Measurements from ENCODE around the gene FAM78A.
"Not testable (repeated sequence)": the region's sequence is repeated elsewhere in the genome, so short reads cannot be mapped to it uniquely, and the experiment has no call there.

Gene FAM78A

DNA sequence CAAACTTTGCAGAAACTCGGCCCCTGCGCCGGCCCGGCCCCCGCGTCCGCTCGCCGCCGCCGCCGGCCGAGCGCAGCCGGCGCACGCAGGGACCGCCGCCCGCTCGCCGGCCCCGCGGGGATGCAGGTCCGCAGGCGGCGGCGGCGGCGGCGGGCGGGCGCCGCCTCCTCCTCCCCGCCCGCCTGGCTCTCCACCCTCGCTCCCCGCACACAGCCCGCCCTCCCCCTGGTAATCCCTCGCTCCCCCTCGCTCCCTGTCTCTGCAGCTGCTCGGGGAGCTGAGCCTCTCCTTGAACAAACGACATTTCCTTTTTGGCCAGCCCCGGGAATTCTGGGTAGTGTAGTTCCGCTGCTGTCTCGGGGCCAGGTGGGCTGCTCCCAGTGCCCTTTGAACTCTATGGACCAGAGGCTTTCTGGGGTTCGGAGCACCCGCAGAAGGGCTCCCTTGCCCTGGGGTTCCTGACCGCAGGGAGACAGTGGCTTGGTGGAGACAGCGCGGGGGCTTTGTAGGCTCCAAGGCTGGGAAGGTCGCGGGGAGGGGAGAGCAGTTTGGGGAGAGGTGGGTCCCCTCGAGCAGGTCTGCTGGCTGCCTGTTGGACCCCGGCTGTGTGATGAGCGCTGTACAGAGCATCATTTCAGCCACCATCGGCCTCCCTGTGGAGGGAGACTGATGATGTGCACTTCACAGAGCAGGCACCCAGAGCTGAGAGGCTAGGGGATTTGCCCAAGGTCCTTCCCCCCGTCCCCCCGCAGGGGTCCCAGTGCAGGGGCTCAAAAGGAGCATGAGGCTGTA is 1.8 kb upstream of the FAM78A start:
- Mint-ChIP-seq H3K4me3 (peak overlapping the region; percentile 88), H3K27ac (peak overlapping the region; percentile 68), H3K4me1 (peaks cover 22% of the 10 kb centered on the region), H3K9me3 (no peaks in the 10 kb centered on the region), H3K36me3 (no peaks in the 10 kb centered on the region), H3K27me3 (no peaks in the 10 kb centered on the region)

DNA sequence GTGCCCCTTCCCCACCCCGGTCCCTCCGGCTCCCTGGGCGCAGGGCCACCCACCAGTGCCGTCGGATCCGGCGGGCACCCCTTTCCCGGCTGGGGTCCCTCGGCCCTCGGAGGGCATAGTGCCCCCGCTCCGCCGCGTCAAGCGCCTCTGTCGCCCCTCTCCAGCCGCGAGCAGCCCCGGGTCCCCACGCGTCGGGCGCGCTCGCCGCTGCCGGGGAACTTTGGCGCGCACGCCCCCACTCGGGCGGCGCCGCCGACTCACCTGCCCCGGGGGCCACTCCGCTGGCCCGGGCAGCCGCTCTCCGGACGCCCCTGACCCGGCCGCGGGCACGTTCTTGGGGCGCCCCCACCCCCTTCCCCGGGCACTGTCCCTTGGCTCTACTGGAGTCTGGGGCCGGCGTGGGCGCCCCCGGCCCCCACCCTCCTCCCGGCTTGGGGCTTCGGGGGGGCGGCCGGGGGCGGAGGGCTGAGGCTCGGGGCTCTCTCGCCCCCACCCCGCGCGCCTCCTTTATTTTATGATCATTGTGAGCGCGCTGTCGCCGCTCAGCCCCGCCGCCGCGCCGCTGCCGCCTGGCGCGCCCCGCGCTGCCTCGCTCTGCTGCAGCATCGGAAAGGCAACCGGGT is 1.1 kb upstream of the FAM78A start:
- Mint-ChIP-seq H3K9me3 (no peaks in the 10 kb centered on the region), H3K4me1 (peaks cover 28% of the 10 kb centered on the region), H3K4me3 (no peak overlapping the region), H3K36me3 (no peaks in the 10 kb centered on the region), H3K27ac (no peak overlapping the region), H3K27me3 (no peaks in the 10 kb centered on the region)

DNA sequence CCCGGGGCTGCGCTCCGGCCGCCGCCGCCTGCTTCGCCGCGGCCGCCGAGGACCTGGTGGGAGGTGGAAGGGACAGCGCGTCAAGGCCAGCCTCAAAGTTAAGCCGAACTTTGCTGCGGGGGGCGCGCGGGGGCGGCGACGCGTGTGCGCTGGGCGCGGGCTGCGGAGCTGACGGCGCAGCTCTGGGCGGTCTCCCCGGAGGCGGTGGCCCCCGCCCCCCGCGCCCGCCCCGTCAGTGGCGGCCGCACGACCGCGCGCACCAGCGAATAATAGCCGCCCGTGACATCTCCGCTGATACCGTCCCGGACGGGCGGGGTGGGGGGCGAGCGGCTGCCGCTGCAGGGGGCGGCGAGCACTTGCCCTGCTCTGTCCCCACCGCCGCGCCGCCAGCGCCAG is 579 bp upstream of the FAM78A start:
- Mint-ChIP-seq H3K9me3 (no peaks in the 10 kb centered on the region), H3K27ac (no peak overlapping the region), H3K27me3 (no peaks in the 10 kb centered on the region), H3K4me1 (peaks cover 28% of the 10 kb centered on the region), H3K4me3 (no peak overlapping the region), H3K36me3 (no peaks in the 10 kb centered on the region)

DNA sequence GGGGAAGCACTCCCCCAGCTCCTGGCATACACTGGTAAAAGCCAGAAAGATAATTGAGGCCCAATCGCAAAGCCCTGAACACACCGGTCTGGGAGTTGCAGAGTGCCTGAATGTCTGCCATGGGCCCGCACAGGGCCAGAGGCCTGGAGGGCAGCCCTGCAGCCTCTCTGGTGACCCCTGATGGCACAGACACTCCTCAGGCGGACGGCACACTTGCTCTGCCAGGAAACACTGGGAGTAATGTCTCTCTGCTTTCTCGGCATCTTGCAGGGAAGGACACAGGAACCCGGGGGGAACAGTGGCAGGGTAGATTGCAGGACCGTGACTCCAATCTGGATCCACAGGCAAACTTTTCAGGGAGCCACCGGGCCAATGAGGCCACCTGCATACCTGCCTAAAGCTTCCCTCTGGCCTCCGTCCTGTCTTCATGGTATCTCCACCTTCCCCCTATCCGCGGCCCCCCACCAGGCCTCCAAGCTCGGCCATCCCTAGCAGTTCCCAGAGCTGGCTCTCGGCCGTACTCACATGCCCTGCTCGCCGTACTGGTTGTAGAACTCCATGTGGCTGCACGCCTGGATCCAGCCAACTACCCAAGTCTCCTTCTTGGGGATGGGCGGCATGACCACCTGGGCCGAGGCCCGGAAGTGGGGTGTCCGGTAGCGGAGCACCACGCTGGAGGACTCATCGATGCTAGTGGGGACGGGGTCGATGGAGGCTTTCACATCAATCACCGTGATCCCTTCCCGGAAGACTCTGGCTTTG is 797 bp downstream of the FAM78A start:
- H3K36me3 Mint-ChIP-seq, result no peaks in the 10 kb centered on the region
- no peaks in the 10 kb centered on the region for H3K9me3 Mint-ChIP-seq
- no peaks in the 10 kb centered on the region for H3K27me3 Mint-ChIP-seq
- H3K27ac Mint-ChIP-seq, result peak overlapping the region; percentile 99
- peaks cover 36% of the 10 kb centered on the region for H3K4me1 Mint-ChIP-seq
- H3K4me3 Mint-ChIP-seq, result peak overlapping the region; percentile 100

DNA sequence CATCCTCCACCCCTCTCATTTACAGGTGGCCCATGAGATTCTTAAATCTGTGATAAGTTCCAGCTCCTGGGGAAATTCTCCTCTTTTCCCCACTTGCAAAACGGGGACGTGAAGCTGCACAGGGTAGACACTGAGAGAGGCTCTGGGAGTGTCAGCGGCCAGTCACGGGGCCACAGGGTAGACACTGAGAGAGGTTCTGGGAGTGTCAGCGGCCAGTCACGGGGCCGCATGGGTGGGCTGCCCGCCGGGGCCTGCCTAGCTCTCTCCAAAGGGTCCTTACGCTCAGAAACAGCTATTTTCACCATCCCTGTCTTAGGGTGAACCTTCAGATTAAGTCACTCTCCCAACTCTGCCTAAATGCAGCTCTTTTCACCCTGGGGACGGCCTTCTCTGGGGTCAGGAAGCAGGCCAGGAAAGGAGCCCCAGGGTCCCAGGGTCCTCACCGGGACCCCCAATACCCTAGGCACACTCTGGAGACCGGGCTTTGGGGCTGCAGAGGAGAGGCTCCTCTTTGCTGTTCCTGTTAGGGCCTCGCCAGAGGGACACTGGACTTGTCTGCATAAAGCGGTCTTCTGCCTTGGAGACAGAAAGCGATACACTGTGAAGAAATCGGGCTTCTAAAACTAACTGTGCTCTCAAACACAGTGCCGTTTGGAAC is 1.5 kb downstream of the FAM78A start:
- Mint-ChIP-seq H3K36me3 (no peaks in the 10 kb centered on the region), H3K27me3 (no peaks in the 10 kb centered on the region), H3K4me1 (peaks cover 42% of the 10 kb centered on the region), H3K9me3 (no peaks in the 10 kb centered on the region), H3K4me3 (peak overlapping the region; percentile 100), H3K27ac (peak overlapping the region; percentile 99)

DNA sequence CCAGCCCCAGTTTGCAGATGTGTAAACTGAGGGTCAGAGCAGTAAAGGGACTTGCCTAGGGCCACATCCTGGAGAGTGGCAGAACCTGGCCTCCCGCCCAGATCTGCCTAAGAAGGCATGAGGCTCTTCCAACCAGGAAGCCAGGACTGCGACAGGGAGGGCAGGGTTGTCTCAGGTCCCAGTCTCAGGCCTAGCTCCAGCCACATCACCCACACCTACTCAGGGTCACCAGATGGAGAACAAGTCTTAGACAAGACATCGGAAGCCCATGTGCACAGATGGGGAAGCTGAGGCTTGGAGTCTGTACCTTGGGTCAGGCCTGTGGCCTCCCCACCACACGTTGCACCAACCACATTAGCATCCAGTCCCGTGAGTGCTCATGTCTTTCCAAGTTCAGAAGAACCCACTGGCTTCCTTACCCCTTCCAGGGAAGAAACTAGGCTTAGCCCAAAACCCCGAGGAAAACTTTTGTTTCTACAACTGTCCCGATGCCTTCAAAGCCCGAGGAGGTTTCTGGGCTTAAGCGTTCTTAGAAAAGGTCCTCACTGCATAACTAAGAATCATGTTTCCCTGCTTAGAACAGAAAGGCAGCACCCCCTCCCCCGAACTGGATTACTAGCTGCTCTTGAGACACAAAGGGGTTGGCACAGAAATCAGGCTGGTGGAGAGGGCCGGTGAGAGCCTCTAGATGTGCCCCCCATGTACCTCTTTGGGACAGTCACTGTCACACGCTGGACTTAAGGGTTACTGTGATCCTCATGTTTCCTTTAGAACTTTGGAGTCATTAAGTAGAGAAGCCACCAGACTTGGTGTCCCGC is 2.2 kb downstream of the FAM78A start:
- peak overlapping the region; percentile 100 for H3K4me3 Mint-ChIP-seq
- peak overlapping the region; percentile 99 for H3K27ac Mint-ChIP-seq
- H3K9me3 Mint-ChIP-seq, result no peaks in the 10 kb centered on the region
- H3K27me3 Mint-ChIP-seq, result no peaks in the 10 kb centered on the region
- no peaks in the 10 kb centered on the region for H3K36me3 Mint-ChIP-seq
- H3K4me1 Mint-ChIP-seq, result peaks cover 45% of the 10 kb centered on the region

DNA sequence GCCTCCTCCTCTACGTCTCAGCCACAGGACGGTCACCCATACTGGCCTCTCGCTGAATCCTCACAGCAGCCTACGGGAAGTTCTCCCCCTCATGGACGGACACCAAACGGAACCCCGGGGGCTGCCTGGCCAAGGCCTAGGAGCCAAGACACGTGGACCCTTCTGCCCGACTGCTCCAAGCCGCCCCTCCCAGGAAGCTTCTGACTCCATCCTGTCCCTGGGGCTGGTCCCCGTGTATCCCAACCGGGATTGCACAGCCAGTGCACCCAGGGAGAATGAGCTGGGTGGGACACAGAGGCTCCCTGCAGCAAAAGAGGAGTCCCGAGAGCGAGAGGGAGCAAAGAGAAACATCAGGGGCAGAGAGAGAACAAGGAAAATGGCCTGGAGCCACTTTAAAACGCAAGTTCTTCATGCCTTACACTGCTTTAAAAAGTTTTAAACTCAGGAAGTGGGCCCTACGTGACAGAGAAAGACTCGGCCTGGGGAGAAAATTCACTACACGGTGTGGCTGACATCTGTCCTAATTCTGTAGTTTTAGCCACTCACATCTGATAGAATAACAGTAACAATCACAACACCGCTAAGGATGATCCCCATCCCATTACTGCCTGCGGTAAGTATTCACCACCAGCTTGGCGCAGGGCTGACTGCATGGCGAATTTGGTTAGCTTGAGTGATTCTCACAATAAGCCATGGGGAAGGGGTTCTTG is 3.0 kb downstream of the FAM78A start:
- Mint-ChIP-seq H3K9me3 (no peaks in the 10 kb centered on the region), H3K27me3 (no peaks in the 10 kb centered on the region), H3K4me1 (peaks cover 42% of the 10 kb centered on the region), H3K36me3 (no peaks in the 10 kb centered on the region), H3K4me3 (peak overlapping the region; percentile 100), H3K27ac (peak overlapping the region; percentile 99)

DNA sequence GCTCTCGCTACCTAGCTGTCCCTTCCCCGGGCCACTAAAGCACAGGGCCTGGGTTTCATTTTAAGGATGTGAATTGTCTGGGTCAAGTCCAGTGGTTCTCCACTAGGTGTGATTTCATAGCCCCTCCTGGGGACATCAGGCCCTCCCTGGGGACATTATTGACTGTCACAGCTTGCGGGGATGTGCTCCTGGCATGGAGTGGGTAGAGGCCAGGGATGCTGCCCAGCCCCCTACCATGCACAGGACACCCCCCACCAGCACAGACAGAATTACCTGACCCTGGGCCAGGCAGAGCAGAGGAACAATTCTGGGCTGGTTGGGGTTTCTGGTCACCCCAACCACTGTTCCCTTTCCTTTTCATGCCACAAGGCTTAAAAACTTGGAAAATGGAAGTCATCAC is 4.1 kb downstream of the FAM78A start:
- no peaks in the 10 kb centered on the region for H3K9me3 Mint-ChIP-seq
- H3K4me1 Mint-ChIP-seq, result peaks cover 48% of the 10 kb centered on the region
- H3K4me3 Mint-ChIP-seq, result peak overlapping the region; percentile 100
- no peaks in the 10 kb centered on the region for H3K27me3 Mint-ChIP-seq
- H3K36me3 Mint-ChIP-seq, result no peaks in the 10 kb centered on the region
- peak overlapping the region; percentile 92 for H3K27ac Mint-ChIP-seq

DNA sequence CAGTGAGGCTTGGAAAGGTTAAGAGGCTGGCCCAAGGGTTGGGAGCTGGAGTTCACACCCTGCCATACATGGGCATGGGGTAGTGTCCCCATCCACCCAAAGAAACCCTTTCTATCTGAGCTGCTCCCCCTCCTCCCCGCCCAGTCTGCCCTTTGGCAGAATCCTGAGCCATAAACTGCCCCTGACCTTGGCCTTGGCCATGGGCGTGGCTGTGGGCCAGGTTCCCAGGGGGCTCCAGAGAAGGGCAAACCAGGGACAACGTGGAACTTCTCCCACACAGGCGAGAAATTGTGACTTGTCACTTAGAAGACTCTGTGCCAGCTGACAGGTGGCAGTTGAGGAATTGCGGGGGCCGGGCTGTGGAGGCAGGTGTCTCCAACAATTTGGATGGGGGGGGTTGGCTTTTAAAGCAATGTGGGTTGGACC is 4.8 kb downstream of the FAM78A start:
- Mint-ChIP-seq H3K4me3 (peak overlapping the region; percentile 100), H3K27me3 (no peaks in the 10 kb centered on the region), H3K4me1 (peaks cover 54% of the 10 kb centered on the region), H3K27ac (peak overlapping the region; percentile 92), H3K9me3 (no peaks in the 10 kb centered on the region), H3K36me3 (no peaks in the 10 kb centered on the region)

DNA sequence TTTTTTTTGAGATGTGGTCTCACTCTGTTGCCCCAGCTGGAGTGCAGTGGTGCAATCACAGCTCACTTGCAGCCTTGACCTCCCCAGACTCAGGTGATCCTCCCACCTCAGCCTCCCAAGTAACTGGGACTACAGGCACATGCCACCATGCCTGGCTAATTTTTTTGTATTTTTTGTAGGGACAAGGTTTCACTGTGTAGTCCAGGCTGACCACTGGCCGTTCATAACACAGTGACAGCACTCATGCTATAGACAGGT is 5.4 kb downstream of the FAM78A start:
- not testable (repeated sequence) for H3K36me3 Mint-ChIP-seq

DNA sequence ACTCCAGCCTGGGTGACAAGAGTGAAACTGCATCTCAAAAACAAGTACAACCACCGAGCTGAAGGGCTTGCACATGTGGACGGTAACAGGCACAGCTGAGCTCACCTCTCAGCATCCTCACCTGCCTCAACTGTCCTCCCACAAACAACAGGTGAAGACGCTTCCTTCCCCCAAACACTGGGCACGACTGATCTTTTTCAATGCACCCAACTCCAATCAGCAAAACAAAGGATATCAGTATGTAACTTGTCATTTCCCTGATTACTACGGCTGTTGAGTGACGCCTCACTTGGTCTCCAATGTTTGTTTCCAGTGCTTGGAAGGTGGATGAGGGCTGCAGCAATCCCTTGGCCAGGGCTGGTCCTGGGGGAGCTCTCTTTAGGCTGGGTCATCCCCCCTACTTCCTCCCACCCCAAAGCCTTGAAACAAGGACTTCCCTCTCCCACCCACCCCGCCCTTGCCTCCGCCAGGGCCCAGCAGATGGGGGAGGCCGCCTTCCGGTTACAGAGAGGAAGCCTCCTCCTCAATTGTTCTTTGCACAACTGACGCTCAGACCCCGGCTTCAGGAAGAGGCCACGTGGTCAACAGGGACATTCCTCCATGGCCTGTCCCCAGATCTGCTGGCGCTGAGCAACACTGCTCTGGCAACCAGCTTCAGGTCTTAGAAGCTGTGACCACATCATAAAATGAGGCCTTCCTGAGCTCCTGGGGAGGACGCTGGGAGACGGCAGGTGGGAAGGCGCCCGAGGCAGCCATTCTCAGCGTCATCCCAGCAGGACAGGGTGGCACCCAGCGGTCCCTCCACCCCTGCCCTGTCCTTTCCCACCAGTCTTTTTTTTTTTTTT is 5.9 kb downstream of the FAM78A start:
- peak overlapping the region; percentile 100 for H3K4me3 Mint-ChIP-seq
- peak overlapping the region; percentile 92 for H3K27ac Mint-ChIP-seq
- no peaks in the 10 kb centered on the region for H3K36me3 Mint-ChIP-seq
- H3K9me3 Mint-ChIP-seq, result no peaks in the 10 kb centered on the region
- no peaks in the 10 kb centered on the region for H3K27me3 Mint-ChIP-seq
- H3K4me1 Mint-ChIP-seq, result peaks cover 63% of the 10 kb centered on the region

More for the DNA sequence above, 5.4 kb downstream of the FAM78A start:
- not testable (repeated sequence) for H3K9me3 Mint-ChIP-seq, H3K27me3 Mint-ChIP-seq
- Mint-ChIP-seq H3K4me3 (peak overlapping the region; percentile 100), H3K4me1 (peaks cover 60% of the 10 kb centered on the region), H3K27ac (peak overlapping the region; percentile 92)

DNA sequence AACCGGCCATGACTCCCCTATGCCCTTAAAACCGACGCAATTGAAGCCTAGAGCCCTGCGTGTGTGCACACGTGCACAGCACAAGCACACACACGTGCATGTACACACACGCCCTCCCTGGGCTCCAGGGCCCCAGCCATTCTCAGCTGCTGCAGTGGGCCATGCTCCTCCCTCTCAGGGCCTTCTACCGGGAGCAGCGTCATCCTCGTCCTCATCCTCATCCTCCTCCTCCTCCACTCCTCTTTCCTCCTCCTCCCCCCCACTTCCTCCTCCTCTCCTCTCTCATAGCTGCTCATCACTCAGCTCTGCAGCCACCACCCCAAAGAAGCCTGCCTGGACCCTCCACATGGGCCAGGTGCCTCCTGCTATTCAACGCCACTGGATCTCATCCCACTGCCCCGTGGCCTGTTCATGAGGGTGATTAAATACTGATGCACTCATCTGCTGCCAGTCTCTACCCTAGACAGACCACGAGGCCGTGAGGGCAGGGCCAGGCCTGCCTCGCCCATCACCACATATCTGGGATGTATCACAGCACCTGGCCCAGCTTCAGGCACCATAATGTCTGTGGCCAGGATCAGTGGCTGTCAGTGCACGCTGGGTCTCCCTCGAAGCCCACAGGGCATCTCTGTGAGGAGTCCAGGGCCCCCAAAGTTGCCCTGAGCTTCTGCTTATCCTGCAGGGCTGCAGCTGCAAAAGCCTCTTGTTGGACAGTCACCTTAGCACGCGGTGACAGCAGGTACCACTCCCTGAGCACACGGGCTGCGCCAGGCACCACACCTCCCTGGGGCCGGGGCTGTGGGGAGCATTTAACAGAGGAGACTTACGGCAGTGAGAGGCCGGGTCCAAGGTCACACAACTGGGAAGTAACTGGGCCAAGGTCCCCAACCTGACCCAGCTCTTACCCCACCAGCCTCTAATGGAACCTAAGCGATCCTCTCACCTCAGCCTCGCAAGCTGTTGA is 9.8 kb downstream of the FAM78A start:
- Mint-ChIP-seq H3K4me3 (peak overlapping the region; percentile 76), H3K4me1 (peaks cover 78% of the 10 kb centered on the region), H3K9me3 (no peaks in the 10 kb centered on the region), H3K27me3 (no peaks in the 10 kb centered on the region), H3K36me3 (peaks cover 5% of the 10 kb centered on the region), H3K27ac (peak overlapping the region; percentile 95)

DNA sequence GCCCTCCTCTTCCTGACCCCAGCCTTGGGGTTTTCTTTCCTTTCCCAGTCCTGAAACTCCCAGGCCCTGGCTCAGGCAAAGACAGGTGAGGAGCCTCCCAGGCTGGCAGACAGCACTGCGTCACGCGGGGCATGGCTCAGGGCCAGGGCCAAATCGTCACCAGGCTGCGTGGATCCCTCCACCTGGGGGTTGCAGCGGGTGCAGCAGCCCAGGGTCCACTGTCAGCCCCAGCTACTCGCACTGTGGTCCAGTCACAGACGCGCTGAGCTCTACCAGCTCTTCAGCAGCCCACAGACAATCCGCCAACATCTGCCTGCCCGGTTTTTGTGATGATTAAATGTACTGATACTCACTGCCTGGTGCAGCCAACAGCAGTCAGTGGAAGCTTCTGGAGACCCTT is 12.1 kb downstream of the FAM78A start:
- Mint-ChIP-seq H3K4me3 (peak overlapping the region; percentile 75), H3K9me3 (no peaks in the 10 kb centered on the region), H3K4me1 (peaks cover 76% of the 10 kb centered on the region), H3K36me3 (peaks cover 5% of the 10 kb centered on the region), H3K27me3 (no peaks in the 10 kb centered on the region), H3K27ac (peak overlapping the region; percentile 95)

All from activated naive CD4-positive, alpha-beta T cell treated with anti-CD3 and anti-CD28 coated beads, Interleukin-2, amount 50 U/mL, for 24 hours (primary cell).